ENCODE data around the gene PATJ.

PATJ gene

DNA sequence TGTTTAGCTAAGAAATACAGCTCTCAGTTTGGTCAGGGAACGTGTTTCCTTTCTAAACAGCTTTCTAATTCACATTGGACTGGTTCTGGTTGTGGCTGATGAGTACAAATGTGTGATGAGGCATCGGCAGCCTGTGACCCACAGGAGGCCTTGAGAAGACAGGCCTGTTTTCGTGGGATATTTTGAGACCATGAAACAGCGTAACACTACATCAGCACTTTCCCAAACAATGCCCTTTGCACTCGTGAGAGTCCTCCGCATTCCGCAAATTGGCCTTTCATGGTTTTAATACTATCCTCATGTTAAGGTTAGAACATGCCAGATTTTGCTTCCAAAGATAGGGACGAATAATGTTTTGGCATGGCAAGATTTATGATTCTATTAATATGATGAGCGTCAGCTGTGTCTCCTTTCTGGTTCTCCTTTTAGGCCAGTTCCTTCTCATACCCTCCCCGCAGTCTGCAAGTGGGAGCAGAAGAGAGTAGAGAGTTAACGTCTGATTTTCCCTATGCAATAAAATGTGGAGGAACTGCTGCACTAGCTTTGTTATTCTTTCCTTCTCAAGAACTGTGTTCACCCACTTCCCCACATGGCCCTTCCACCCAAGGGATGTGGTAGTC, 368.0 kb downstream of the PATJ start:
- no peaks in the 10 kb centered on the region for H3K27me3 ChIP-seq (ENCODE audit: low read length)
- H4K20me1 ChIP-seq (ENCODE audit: low read depth, low read length), result no peaks in the 10 kb centered on the region
- H2AFZ ChIP-seq (ENCODE audit: low read depth, low read length, severe bottlenecking), result no peak overlapping the region
- no peaks in the 10 kb centered on the region for H3K9me2 ChIP-seq (replicated peaks; ENCODE audit: insufficient read depth, low read length)
- no peaks in the 10 kb centered on the region for H3K9me3 ChIP-seq (ENCODE audit: insufficient read depth, low read length)
- H3F3A ChIP-seq (ENCODE audit: insufficient read depth), result no peaks in the 10 kb centered on the region
- no peak overlapping the region for H3K27ac ChIP-seq (ENCODE audit: low read depth, low read length)
- H3K9ac ChIP-seq (ENCODE audit: low read length), result no peak overlapping the region
- H3K4me3 ChIP-seq (ENCODE audit: insufficient read depth, low read length, poor library complexity, severe bottlenecking), result no peak overlapping the region
- no peaks in the 10 kb centered on the region for H3K36me3 ChIP-seq (ENCODE audit: low read length)
- TF ChIP-seq, protein P1, sequence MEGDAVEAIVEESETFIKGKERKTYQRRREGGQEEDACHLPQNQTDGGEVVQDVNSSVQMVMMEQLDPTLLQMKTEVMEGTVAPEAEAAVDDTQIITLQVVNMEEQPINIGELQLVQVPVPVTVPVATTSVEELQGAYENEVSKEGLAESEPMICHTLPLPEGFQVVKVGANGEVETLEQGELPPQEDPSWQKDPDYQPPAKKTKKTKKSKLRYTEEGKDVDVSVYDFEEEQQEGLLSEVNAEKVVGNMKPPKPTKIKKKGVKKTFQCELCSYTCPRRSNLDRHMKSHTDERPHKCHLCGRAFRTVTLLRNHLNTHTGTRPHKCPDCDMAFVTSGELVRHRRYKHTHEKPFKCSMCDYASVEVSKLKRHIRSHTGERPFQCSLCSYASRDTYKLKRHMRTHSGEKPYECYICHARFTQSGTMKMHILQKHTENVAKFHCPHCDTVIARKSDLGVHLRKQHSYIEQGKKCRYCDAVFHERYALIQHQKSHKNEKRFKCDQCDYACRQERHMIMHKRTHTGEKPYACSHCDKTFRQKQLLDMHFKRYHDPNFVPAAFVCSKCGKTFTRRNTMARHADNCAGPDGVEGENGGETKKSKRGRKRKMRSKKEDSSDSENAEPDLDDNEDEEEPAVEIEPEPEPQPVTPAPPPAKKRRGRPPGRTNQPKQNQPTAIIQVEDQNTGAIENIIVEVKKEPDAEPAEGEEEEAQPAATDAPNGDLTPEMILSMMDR (IDR thresholded peaks at IDR 0.05; ENCODE audit: insufficient read depth, low read length, poor library complexity, severe bottlenecking), result no peak
- no peak for TF ChIP-seq EZH2phosphoT487 (conservative IDR thresholded peaks at IDR 0.05; ENCODE audit: low read length)
- no peak overlapping the region for H3K4me2 ChIP-seq (ENCODE audit: low read depth, low read length, poor library complexity, severe bottlenecking)
- no peaks in the 10 kb centered on the region for H3K79me2 ChIP-seq (ENCODE audit: insufficient read depth, low read length)

DNA sequence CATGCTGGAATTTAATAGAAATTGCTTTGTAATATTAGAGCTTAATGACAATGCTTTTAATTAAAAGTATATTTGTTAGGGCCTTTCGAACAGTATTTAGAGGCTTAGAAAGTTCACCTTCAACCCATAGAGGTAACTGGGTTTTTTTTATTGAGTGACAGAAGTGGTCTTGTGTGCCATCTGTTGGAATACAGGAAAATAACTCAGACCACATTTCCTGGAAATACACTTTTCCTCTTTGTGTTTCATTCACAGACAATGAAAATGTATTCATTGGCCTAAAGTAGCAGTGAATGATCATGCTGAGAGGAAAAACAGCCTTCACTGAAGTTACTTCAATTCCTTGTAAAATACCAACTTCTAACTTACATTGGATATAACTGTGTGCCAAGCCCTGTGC, 368.8 kb downstream of the PATJ start:
- no peak for TF ChIP-seq EZH2phosphoT487 (conservative IDR thresholded peaks at IDR 0.05; ENCODE audit: low read length)
- TF ChIP-seq, protein P1 (IDR thresholded peaks at IDR 0.05; ENCODE audit: insufficient read depth, low read length, poor library complexity, severe bottlenecking), result no peak
- no peaks in the 10 kb centered on the region for H3K27me3 ChIP-seq (ENCODE audit: low read length)
- no peak overlapping the region for H2AFZ ChIP-seq (ENCODE audit: low read depth, low read length, severe bottlenecking)
- no peaks in the 10 kb centered on the region for H3K9me2 ChIP-seq (replicated peaks; ENCODE audit: insufficient read depth, low read length)
- H3K9ac ChIP-seq (ENCODE audit: low read length), result no peak overlapping the region
- H3K36me3 ChIP-seq (ENCODE audit: low read length), result no peaks in the 10 kb centered on the region
- no peak overlapping the region for H3K4me3 ChIP-seq (ENCODE audit: insufficient read depth, low read length, poor library complexity, severe bottlenecking)
- H4K20me1 ChIP-seq (ENCODE audit: low read depth, low read length), result no peaks in the 10 kb centered on the region
- no peak overlapping the region for H3K27ac ChIP-seq (ENCODE audit: low read depth, low read length)
- no peaks in the 10 kb centered on the region for H3F3A ChIP-seq (ENCODE audit: insufficient read depth)
- H3K9me3 ChIP-seq (ENCODE audit: insufficient read depth, low read length), result no peaks in the 10 kb centered on the region
- no peaks in the 10 kb centered on the region for H3K79me2 ChIP-seq (ENCODE audit: insufficient read depth, low read length)
- H3K4me2 ChIP-seq (ENCODE audit: low read depth, low read length, poor library complexity, severe bottlenecking), result no peak overlapping the region

DNA sequence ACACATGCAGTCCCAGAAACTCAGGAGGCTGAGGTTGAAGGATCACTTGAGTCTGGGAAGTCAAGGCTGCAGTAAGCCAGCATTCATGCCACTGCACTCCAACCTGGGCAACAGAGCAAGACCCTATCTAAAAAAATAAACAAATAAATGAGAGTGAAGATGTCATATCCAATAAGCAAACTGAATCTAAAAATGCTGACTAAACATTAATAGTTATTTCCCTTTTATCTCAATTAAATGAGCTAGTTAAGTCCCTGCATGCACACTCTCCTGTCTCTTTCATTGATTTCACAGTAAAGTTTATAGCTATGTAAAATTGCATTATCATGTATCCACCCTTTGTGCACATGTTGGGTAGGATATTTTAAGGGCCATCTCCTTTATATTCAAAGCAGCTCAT, 371.2 kb downstream of the PATJ start:
- H4K20me1 ChIP-seq (ENCODE audit: low read depth, low read length), result no peaks in the 10 kb centered on the region
- TF ChIP-seq EZH2phosphoT487 (conservative IDR thresholded peaks at IDR 0.05; ENCODE audit: low read length), result no peak
- TF ChIP-seq, protein P1 (IDR thresholded peaks at IDR 0.05; ENCODE audit: insufficient read depth, low read length, poor library complexity, severe bottlenecking), result no peak

More for the DNA sequence above, 371.2 kb downstream of the PATJ start:
- Histone ChIP-seq H3K27ac (ENCODE audit: low read depth, low read length) (no peak overlapping the region), H3K9me2 (replicated peaks; ENCODE audit: insufficient read depth, low read length) (no peaks in the 10 kb centered on the region), H3K9me3 (ENCODE audit: insufficient read depth, low read length) (no peaks in the 10 kb centered on the region), H3K4me3 (ENCODE audit: insufficient read depth, low read length, poor library complexity, severe bottlenecking) (no peak overlapping the region), H3K27me3 (ENCODE audit: low read length) (no peaks in the 10 kb centered on the region), H3K4me2 (ENCODE audit: low read depth, low read length, poor library complexity, severe bottlenecking) (no peak overlapping the region), H3K9ac (ENCODE audit: low read length) (no peak overlapping the region), H3K36me3 (ENCODE audit: low read length) (no peaks in the 10 kb centered on the region), H3F3A (ENCODE audit: insufficient read depth) (no peaks in the 10 kb centered on the region), H3K79me2 (ENCODE audit: insufficient read depth, low read length) (no peaks in the 10 kb centered on the region), H2AFZ (ENCODE audit: low read depth, low read length, severe bottlenecking) (no peak overlapping the region)

Data from SU-DHL-6 (cell line).